GM18505 (cell line): ENCODE measurements around the gene NUAK2.
A peak's percentile ranks its signal among the peaks of the same experiment; 100 is the strongest.

Experiments
- ATAC-seq: cut with Tn5 transposase; IDR thresholded peaks from one replicate; pipeline ENCODE4 v1.9.1; 2021; ENCODE audit not compliant: unreplicated experiment
- POLR2A ChIP-seq: IDR thresholded peaks from 4 replicates; pipeline ENCODE4 v1.6.1; 2011; ENCODE audit warnings: borderline replicate concordance; ENCODE audit not compliant: insufficient read depth, insufficient read length; ENCODE audit errors: extremely low read depth

The NUAK2 gene

DNA sequence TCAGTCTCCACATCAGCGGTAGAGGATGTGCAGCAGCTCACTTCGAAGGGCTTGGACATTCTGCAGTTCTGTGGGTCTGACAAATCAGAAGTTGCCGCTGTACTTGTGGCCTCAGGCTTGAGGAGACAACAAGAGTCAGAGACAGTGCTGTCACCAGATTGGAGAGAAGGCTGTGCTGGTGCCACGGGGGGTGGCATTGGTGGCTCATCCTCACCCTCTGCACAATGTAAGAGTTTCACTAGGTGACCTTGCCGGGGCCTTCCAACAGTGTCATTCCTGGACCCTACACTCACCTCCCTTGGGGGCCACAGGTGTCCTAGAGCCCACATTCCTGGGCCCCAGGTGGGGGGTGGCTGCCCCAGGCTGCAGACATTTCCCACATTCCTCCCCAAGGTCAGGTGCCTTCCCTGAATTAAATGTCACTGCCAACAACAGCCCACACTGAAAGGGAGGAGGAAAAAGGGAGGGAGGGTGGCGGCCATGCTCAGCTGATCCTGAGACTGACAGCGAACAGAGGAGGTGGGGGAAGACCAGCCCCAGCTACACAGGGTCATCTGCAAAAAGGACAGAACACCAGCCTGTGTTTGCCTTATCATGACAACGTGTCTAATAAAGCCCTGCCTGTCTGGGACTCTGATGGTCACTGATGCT, 47.4 kb downstream of the NUAK2 start:
- ATAC-seq, result no peak
- no peak for TF ChIP-seq POLR2A

GRCh38 chr1:205273551-205273982, 48.0 kb downstream of the NUAK2 start:
- TF ChIP-seq POLR2A, result no peak
- peak; percentile 61 for ATAC-seq

- ATAC-seq, result no peak
- no peak for TF ChIP-seq POLR2A
These were observed 49.0 kb downstream of the NUAK2 start for GRCh38 chr1:205272536-205272935.

DNA sequence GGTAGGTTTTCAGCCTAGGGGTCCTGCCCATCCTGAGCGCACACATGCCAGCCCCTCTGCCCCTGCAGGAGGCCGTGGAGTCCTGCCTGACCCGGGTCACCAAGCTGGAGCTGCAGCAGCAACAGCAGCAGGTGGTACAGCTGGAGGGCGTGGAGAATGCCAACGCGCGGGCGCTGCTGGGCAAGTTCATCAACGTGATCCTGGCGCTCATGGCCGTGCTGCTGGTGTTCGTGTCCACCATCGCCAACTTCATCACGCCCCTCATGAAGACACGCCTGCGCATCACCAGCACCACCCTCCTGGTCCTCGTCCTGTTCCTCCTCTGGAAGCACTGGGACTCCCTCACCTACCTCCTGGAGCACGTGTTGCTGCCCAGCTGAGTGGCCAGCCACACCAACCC, 49.8 kb downstream of the NUAK2 start:
- no peak for ATAC-seq
- no peak for TF ChIP-seq POLR2A

DNA sequence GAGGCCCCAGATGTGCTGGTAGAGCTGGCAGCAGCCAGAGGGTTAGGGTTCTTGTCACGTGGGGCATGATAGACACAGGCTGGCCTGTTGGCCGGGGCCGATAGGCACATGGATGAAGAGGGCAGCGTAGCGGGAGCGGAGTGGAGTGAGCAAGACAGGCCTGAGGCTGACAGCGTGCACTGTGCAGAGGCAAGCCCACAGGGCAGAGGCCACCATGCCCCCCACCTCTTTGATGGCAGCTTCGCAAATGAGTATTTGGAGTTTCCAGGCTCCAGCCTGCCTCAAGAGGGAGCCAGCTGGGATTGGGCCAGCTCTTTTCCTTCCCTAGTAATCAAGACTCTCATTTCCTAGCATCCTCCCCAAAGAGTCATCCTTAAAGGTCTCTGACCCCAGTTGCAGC, 50.3 kb downstream of the NUAK2 start:
- no peak for TF ChIP-seq POLR2A
- ATAC-seq, result no peak

DNA sequence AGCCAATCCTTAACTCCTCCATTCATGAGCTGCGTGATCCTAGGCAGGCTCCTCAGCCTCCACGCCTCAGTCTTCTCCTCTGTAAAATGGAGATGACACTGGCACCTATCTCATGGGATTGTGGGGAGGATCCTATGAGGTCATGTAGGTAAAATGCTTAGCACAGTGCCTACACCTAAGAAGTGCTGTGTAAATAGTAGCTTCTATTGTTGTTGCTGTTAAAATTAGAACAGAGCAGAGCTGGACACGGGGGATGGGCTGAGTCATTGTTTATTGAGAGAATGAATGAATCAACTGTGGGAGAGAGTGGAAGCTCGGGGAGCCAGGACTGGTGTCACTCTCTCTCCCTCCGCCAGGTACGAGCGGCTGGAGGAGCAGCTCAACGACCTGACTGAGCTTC, 50.8 kb downstream of the NUAK2 start:
- no peak for TF ChIP-seq POLR2A
- no peak for ATAC-seq

GRCh38 chr1:205270271-205270670, 51.3 kb downstream of the NUAK2 start:
- ATAC-seq, result no peak
- TF ChIP-seq POLR2A, result no peak

DNA sequence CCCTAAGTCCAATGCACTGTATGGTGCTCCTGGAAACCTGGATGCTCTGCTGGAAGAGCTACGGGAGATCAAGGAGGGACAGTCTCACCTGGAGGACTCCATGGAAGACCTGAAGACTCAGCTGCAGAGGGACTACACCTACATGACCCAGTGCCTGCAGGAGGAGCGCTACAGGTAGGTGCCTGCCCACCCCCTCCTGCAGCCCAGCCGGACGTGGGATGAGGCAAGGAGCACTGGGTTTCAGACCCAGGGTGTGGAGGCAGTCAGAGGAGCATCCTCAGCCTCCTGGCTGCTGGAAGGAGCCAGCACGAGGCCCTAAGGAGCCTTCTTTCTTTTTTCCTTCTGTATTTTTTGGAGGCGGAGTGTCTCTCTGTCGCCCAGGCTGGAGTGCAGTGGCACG, 51.8 kb downstream of the NUAK2 start:
- no peak for ATAC-seq
- no peak for TF ChIP-seq POLR2A

DNA sequence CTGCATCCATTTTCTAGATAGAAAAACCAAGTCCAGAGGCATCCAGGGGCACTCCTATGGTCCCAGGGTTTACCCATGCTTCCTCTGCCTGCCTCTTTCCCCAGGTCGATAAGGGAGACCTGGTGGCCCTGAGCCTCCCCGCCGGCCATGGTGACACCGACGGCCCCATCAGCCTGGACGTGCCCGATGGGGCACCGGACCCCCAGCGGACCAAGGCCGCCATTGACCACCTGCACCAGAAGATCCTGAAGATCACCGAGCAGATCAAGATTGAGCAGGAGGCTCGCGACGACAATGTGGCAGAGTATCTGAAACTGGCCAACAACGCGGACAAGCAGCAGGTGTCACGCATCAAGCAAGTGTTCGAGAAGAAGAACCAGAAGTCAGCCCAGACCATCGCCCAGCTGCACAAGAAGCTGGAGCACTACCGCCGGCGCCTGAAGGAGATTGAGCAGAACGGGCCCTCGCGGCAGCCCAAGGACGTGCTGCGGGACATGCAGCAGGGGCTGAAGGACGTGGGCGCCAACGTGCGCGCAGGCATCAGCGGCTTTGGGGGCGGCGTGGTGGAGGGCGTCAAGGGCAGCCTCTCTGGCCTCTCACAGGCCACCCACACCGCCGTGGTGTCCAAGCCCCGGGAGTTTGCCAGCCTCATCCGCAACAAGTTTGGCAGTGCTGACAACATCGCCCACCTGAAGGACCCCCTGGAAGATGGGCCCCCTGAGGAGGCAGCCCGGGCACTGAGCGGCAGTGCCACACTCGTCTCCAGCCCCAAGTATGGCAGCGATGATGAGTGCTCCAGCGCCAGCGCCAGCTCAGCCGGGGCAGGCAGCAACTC, 52.5 kb downstream of the NUAK2 start:
- no peak for TF ChIP-seq POLR2A
- ATAC-seq, result no peak

- TF ChIP-seq POLR2A, result no peak
- ATAC-seq, result no peak
These were observed 54.1 kb downstream of the NUAK2 start for GRCh38 chr1:205267306-205267902.

DNA sequence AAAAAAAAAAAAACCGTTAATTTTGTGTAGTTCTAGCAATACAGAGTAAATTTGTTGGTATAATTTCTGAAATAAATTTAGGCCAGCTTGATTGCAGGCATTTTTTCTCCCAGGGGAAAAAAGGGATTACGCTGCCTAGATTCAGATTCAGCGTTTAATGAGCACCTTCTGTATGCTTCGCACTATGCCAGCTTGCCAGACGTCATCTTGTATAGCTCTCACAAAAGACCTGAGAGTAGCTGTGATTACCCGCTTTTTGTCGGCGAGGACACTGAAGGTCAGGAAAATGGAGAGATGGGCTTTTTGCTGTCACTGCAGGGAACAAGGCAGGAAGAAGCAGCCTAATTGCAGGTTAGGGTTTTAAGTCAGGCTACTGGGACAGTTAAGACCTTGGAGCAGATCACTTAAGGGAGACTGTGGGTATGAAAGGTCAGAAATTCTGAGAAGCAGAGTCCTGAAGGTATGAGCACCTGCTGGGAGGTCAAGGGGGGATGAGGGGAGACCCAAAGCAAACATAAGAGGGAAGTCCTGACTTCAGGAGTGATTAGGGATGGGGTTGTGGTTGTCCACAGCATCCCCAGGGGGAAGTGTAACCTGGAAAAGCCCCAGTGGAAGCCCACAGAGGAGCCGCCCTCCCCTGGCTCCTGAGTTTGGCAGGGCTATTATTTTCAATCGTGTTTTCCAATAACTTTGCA, 54.8 kb downstream of the NUAK2 start:
- no peak for ATAC-seq
- TF ChIP-seq POLR2A, result no peak

DNA sequence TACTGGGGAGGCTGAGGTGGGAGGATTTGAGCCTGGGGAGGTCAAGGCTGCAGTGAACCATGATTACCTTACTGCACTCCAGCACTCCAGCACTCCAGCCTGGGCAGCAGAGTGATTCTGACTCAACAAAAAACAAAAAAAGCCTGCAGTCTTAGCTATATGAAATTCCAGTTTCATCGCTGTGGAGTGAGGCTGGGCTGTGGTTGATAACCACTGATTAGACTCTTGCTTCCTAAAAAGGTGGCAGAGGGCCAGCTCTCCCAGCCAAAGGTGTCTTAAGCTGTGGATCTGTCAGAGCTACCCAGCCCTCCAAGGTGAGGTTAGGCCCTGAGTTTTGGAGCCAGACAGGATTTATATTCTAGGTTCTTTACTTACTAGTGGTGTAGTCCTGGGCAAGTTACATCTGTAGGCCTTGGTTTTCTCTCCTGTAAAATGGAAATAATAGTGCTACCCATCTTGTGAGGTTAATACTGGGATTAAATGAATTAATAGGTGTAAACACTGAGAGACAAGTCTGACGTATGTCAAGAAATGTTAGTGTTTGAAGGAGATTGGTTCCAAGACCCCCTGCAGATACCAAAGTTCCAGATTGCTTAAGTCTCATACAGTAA, 57.9 kb downstream of the NUAK2 start:
- ATAC-seq, result no peak
- no peak for TF ChIP-seq POLR2A

DNA sequence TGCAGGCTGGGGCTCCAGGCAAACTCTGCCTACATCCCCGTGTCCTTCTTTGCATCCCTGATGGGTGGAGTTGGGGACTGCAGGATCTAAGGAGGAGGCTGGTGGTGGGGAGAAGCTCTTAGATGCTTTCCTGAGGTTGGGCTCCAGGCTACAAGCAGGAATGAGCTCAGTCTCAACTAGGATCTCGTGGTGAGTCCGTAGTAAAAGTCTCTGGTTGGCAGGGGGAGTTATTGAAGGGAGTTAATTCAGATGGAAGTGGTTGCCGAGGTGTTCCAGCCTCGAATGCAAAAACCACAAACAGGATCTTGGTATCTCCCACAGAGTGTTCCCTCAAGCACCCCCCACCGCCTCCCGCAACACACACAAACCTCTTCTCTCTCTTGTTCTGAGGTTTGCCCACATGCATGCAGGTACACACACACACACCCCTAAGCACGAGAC, 58.8 kb downstream of the NUAK2 start:
- TF ChIP-seq POLR2A, result no peak
- ATAC-seq, result no peak
